ENCODE measurements around the gene ITGB3. TPM values are rescaled to one million over a fixed set of nuclear protein-coding genes. Genes with fewer than 3 reads are reported as not detected.
A peak's percentile ranks its signal among the peaks of the same experiment; 100 is the strongest.

ITGB3 gene
- total RNA-seq, 2 donors from 2014 or later: 3.4 to 12.4 TPM

- Histone ChIP-seq H3K36me3 (no peaks in the 10 kb centered on the region), H3K27me3 (replicated peaks; ENCODE audit: insufficient read depth) (no peaks in the 10 kb centered on the region), H3K4me3 (no peak overlapping the region), H3K27ac (peak overlapping the region; percentile 63 to 76), H3K4me1 (replicated peaks) (peaks cover 11% of the 10 kb centered on the region), H3K9me3 (no peaks in the 10 kb centered on the region)
- WGBS: 25% methylated on average over 13 of the region's 13 CpGs
- peak; percentile 46 for DNase-seq (ENCODE audit: low spot score)
- intact Hi-C loops (cut with DNase I): no loop called here
- TF ChIP-seq CTCF (IDR thresholded peaks at IDR 0.05): peak in 2 of 4 experiments; percentile 8 to 17
- no peak for TF ChIP-seq POLR2A (IDR thresholded peaks at IDR 0.05)
- TF ChIP-seq POLR2AphosphoS5 (IDR thresholded peaks at IDR 0.05): peak; percentile 77
These were observed 21.8 kb downstream of the ITGB3 start for GRCh38 chr17:47275245-47275984.

- Histone ChIP-seq H3K27me3 (replicated peaks; ENCODE audit: insufficient read depth) (no peaks in the 10 kb centered on the region), H3K4me3 (no peak overlapping the region), H3K36me3 (no peaks in the 10 kb centered on the region), H3K4me1 (replicated peaks) (peaks cover 11% of the 10 kb centered on the region), H3K9me3 (no peaks in the 10 kb centered on the region), H3K27ac (peak overlapping the region; percentile 63 to 76)
- no peak for DNase-seq (ENCODE audit: low spot score)
- intact Hi-C loops (cut with DNase I): no loop called here
- 80% methylated on average over 3 of the region's 3 CpGs for WGBS
- TF ChIP-seq POLR2A (IDR thresholded peaks at IDR 0.05) (no peak), POLR2AphosphoS5 (IDR thresholded peaks at IDR 0.05) (no peak), CTCF (IDR thresholded peaks at IDR 0.05) (no peak)
These were observed 22.8 kb downstream of the ITGB3 start for GRCh38 chr17:47276444-47276843.

GRCh38 chr17:47276868-47277267 lies 23.2 kb downstream of the ITGB3 start:
- Histone ChIP-seq H3K27ac (peak overlapping the region; percentile 63 to 76), H3K4me1 (replicated peaks) (peaks cover 11% of the 10 kb centered on the region), H3K9me3 (no peaks in the 10 kb centered on the region), H3K4me3 (no peak overlapping the region), H3K36me3 (no peaks in the 10 kb centered on the region), H3K27me3 (replicated peaks; ENCODE audit: insufficient read depth) (no peaks in the 10 kb centered on the region)
- TF ChIP-seq POLR2A (IDR thresholded peaks at IDR 0.05): no peak
- no peak for TF ChIP-seq POLR2AphosphoS5 (IDR thresholded peaks at IDR 0.05)
- TF ChIP-seq CTCF (IDR thresholded peaks at IDR 0.05): no peak
- intact Hi-C loops (cut with DNase I): no loop called here
- 24% methylated on average over 10 of the region's 10 CpGs for WGBS
- no peak for DNase-seq (ENCODE audit: low spot score)

GRCh38 chr17:47277921-47278320 lies 24.3 kb downstream of the ITGB3 start:
- no peak overlapping the region for H3K4me3 ChIP-seq
- DNase-seq (ENCODE audit: low spot score): no peak
- H3K9me3 ChIP-seq: no peaks in the 10 kb centered on the region
- no peaks in the 10 kb centered on the region for H3K27me3 ChIP-seq (replicated peaks; ENCODE audit: insufficient read depth)
- intact Hi-C loops (cut with DNase I): no loop called here
- no peaks in the 10 kb centered on the region for H3K36me3 ChIP-seq
- TF ChIP-seq POLR2A (IDR thresholded peaks at IDR 0.05): no peak
- TF ChIP-seq POLR2AphosphoS5 (IDR thresholded peaks at IDR 0.05): no peak
- TF ChIP-seq CTCF (IDR thresholded peaks at IDR 0.05): no peak
- peak overlapping the region; percentile 63 to 76 for H3K27ac ChIP-seq
- 100% methylated on average over 1 of the region's 1 CpG for WGBS
- peaks cover 11% of the 10 kb centered on the region for H3K4me1 ChIP-seq (replicated peaks)

- no peak for DNase-seq (ENCODE audit: low spot score)
- TF ChIP-seq CTCF (IDR thresholded peaks at IDR 0.05) (no peak), POLR2A (IDR thresholded peaks at IDR 0.05) (no peak), POLR2AphosphoS5 (IDR thresholded peaks at IDR 0.05) (no peak)
- Histone ChIP-seq H3K36me3 (no peaks in the 10 kb centered on the region), H3K27ac (peak overlapping the region; percentile 63 to 70), H3K9me3 (no peaks in the 10 kb centered on the region), H3K27me3 (replicated peaks; ENCODE audit: insufficient read depth) (no peaks in the 10 kb centered on the region), H3K4me3 (no peak overlapping the region), H3K4me1 (replicated peaks) (peaks cover 11% of the 10 kb centered on the region)
- 81% methylated on average over 4 of the region's 4 CpGs for WGBS
- intact Hi-C loops (cut with DNase I): no loop called here
These were observed 24.9 kb downstream of the ITGB3 start for GRCh38 chr17:47278561-47278960.
